BLaER1 (cell line): ENCODE results near the gene SOX10.
A peak's percentile ranks its signal among the peaks of the same experiment; 100 is the strongest.

ENCODE experiments used
- H3K27ac ChIP-seq: shearing (Covaris generic); formaldehyde crosslinking; 2 replicates; pipeline ENCODE4 v1.8.1; 2022
- H3K27me3 ChIP-seq: shearing (Covaris generic); formaldehyde crosslinking; 2 replicates; pipeline ENCODE4 v1.8.1; 2022
- H3K36me3 ChIP-seq: shearing (Covaris generic); formaldehyde crosslinking; 2 replicates; pipeline ENCODE4 v1.8.1; 2022
- H3K4me1 ChIP-seq: shearing (Covaris generic); formaldehyde crosslinking; 2 replicates; pipeline ENCODE4 v1.8.1; 2022
- H3K4me2 ChIP-seq: shearing (Covaris generic); formaldehyde crosslinking; 2 replicates; pipeline ENCODE4 v1.8.1; 2022
- H3K4me3 ChIP-seq: shearing (Covaris generic); formaldehyde crosslinking; 2 replicates; pipeline ENCODE4 v1.8.1; 2022
- H3K9ac ChIP-seq: shearing (Covaris generic); formaldehyde crosslinking; 2 replicates; pipeline ENCODE4 v1.8.1; 2022
- H3K9me3 ChIP-seq: shearing (Covaris generic); formaldehyde crosslinking; 2 replicates; pipeline ENCODE4 v1.8.1; 2022
- H4K20me1 ChIP-seq: shearing (Covaris generic); formaldehyde crosslinking; 2 replicates; pipeline ENCODE4 v1.8.1; 2022
- Cebpa-rat ChIP-seq: shearing (Covaris generic); IDR thresholded peaks from 2 replicates; pipeline ENCODE4 v1.8.1; 2022

Gene SOX10

GRCh38 chr22:37925330-37925729 is 59.0 kb downstream of the SOX10 start:
- Histone ChIP-seq H3K4me2 (peak overlapping the region; percentile 99), H3K27ac (peak overlapping the region; percentile 90), H4K20me1 (peaks cover 34% of the 10 kb centered on the region), H3K9me3 (no peaks in the 10 kb centered on the region), H3K9ac (peak overlapping the region; percentile 80), H3K4me3 (peak overlapping the region; percentile 71), H3K4me1 (peaks cover 96% of the 10 kb centered on the region), H3K36me3 (peaks cover 33% of the 10 kb centered on the region), H3K27me3 (no peaks in the 10 kb centered on the region)
- TF ChIP-seq Cebpa-rat, result no peak

DNA sequence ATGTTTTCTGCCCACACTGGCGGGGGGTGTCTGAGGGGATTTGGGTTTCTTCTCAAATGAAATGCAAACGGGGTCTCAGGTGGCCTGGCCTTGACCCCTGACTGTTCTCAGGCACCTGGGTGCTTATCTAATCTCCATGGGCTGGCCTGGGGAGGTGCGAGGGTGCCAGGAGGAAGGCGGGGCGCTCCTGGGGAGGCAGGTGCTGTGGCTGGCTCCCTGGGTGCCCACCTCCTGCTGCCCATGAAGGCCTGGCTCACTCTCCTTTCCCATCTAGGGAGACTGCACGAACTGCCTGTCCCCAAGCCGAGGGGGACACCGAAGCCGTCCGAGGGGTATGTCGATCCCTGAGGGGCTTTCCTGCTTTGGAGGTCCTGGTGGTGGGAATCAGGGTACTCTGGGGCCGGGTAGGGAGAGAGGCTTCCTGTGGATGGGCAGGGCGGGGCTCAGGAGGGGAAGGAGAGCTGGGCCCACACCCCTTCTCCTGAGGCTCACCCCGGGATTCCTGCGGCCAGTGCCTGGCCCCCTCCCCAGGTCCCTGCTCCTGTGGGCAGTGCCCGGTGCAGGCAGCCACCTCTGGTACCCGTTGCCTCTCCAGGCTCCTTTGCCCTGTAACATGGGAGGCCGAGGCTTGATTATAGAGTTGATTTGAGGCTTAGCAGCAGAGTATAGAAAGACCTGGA is 59.8 kb downstream of the SOX10 start:
- Histone ChIP-seq H4K20me1 (peaks cover 26% of the 10 kb centered on the region), H3K4me2 (peak overlapping the region; percentile 99), H3K4me1 (peaks cover 96% of the 10 kb centered on the region), H3K36me3 (peaks cover 32% of the 10 kb centered on the region), H3K4me3 (peak overlapping the region; percentile 71), H3K27ac (peak overlapping the region; percentile 90), H3K27me3 (no peaks in the 10 kb centered on the region), H3K9ac (peak overlapping the region; percentile 80), H3K9me3 (no peaks in the 10 kb centered on the region)
- TF ChIP-seq Cebpa-rat, result no peak

- 0 out of 2 replicates have a peak overlapping the region, but pooled peaks have one; percentile 71 for H3K4me3 ChIP-seq
- H3K27me3 ChIP-seq, result no peaks in the 10 kb centered on the region
- H3K9ac ChIP-seq, result peak overlapping the region; percentile 80
- H3K4me1 ChIP-seq, result peaks cover 96% of the 10 kb centered on the region
- no peaks in the 10 kb centered on the region for H3K9me3 ChIP-seq
- peaks cover 31% of the 10 kb centered on the region for H3K36me3 ChIP-seq
- peak overlapping the region; percentile 90 for H3K27ac ChIP-seq
- peak overlapping the region; percentile 99 for H3K4me2 ChIP-seq
- no peak for TF ChIP-seq Cebpa-rat
- H4K20me1 ChIP-seq, result peaks cover 20% of the 10 kb centered on the region; the same call in 1 of the 2 replicates
Measured at GRCh38 chr22:37923927-37924326, 60.4 kb downstream of the SOX10 start.
